AG09319 (cell line): ENCODE data around the gene TMPRSS4.

ENCODE experiments used
- DNase-seq: peaks from one replicate; pipeline ENCODE4 v3.0.0-alpha.2; 2010; ENCODE audit warnings: low read depth; ENCODE audit errors: extremely low read depth
- TF ChIP-seq, protein P1 (sequence below): IDR thresholded peaks from 2 replicates; pipeline ENCODE4 v1.5.1; 2011; ENCODE audit warnings: low read depth, mild to moderate bottlenecking, inconsistent platforms, low read length, moderate library complexity

The TMPRSS4 gene

GRCh38 chr11:118146554-118146953 lies 69.7 kb downstream of the TMPRSS4 start:
- TF ChIP-seq, protein P1, sequence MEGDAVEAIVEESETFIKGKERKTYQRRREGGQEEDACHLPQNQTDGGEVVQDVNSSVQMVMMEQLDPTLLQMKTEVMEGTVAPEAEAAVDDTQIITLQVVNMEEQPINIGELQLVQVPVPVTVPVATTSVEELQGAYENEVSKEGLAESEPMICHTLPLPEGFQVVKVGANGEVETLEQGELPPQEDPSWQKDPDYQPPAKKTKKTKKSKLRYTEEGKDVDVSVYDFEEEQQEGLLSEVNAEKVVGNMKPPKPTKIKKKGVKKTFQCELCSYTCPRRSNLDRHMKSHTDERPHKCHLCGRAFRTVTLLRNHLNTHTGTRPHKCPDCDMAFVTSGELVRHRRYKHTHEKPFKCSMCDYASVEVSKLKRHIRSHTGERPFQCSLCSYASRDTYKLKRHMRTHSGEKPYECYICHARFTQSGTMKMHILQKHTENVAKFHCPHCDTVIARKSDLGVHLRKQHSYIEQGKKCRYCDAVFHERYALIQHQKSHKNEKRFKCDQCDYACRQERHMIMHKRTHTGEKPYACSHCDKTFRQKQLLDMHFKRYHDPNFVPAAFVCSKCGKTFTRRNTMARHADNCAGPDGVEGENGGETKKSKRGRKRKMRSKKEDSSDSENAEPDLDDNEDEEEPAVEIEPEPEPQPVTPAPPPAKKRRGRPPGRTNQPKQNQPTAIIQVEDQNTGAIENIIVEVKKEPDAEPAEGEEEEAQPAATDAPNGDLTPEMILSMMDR: no peak
- no peak for DNase-seq

- TF ChIP-seq, protein P1: no peak
- no peak for DNase-seq
Observed at GRCh38 chr11:118147502-118147901, 70.6 kb downstream of the TMPRSS4 start.

DNA sequence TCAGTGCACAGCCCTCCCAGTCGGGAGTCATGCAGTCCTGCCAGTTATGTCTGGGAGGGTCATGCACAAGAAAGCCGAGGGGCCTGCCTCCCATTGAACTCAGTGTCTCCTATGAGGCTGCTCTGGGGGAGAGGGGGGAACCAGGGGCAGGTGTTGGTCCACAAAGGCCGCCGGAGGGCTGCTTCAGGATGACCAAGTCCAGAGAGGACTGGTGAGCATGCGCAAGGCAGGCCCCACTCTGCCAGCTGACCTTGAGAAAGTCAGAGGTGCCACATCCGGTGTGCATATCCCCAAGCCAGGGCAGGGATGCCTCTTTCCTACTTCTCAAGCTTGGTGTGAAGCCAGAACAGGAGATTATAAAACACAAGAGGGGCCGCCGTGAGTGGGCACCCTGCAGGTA lies 71.4 kb downstream of the TMPRSS4 start:
- TF ChIP-seq, protein P1: no peak
- no peak for DNase-seq

DNA sequence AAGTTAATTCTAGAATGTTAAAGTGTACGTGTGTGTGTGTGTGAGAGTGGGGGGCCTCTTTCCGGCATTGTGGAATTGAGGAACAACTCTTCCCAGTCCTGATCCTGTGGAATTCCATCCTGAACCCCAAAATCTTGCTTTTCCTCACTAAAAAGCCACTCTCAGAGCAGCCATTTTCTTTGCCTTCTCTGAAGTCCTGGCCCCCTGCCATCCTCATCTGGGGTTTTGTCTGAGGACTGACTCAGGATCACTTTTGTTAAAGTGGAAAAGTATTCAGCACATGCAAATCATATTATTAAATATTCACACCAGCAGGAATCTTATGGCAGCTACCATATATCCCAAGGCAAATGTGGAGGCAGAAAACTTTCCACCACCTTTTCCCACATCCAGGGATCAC lies 72.0 kb downstream of the TMPRSS4 start:
- DNase-seq: no peak
- TF ChIP-seq, protein P1: no peak

GRCh38 chr11:118149493-118149892 lies 72.6 kb downstream of the TMPRSS4 start:
- TF ChIP-seq, protein P1: no peak
- no peak for DNase-seq

GRCh38 chr11:118151431-118151830 lies 74.6 kb downstream of the TMPRSS4 start:
- DNase-seq: no peak
- TF ChIP-seq, protein P1: no peak

GRCh38 chr11:118152020-118152551 lies 75.2 kb downstream of the TMPRSS4 start:
- TF ChIP-seq, protein P1: no peak
- DNase-seq: no peak
